ENCODE results near the gene GFOD2.

Gene GFOD2

GRCh38 chr16:67719048-67719777 lies at the start of gene GFOD2:
Gene GFOD2, minus strand, starts transcription at chr16:67719316. Its CDS starts 33,601 bp downstream, at chr16:67685715.
- peak within 1 kb of the TSS; percentile 36 for H3K27ac ChIP-seq (ENCODE audit: low read length)
- peak within 1 kb of the TSS; percentile 89 for H3K4me2 ChIP-seq (ENCODE audit: low read length)
- H3K36me3 ChIP-seq (replicated peaks; ENCODE audit: low read depth, low read length), result peaks cover 6% of the 10 kb centered on the region
- H3K27me3 ChIP-seq (ENCODE audit: low read depth, low read length), result no peaks in the 10 kb centered on the region
- H3K4me3 ChIP-seq (ENCODE audit: low read length), result peak within 1 kb of the TSS; percentile 98
- TF ChIP-seq EZH2phosphoT487 (IDR thresholded peaks at IDR 0.05; ENCODE audit: low read depth) (no peak), CTCF (IDR thresholded peaks at IDR 0.05; ENCODE audit: low read depth, low read length) (no peak)
- H2AFZ ChIP-seq (ENCODE audit: low read depth, low read length), result peak within 1 kb of the TSS; percentile 87
- no peaks in the 10 kb centered on the region for H4K20me1 ChIP-seq (ENCODE audit: insufficient read depth, low read length)
- peak within 1 kb of the TSS; percentile 92 for H3K9ac ChIP-seq (ENCODE audit: low read length)
- H3K79me2 ChIP-seq (ENCODE audit: low read length), result peaks cover 43% of the 10 kb centered on the region
- H3K4me1 ChIP-seq (ENCODE audit: low read length), result peaks cover 10% of the 10 kb centered on the region; the same call in 1 of the 2 replicates
- no peaks in the 10 kb centered on the region for H3K9me3 ChIP-seq (ENCODE audit: insufficient read depth, low read length)

- Histone ChIP-seq H3K79me2 (ENCODE audit: low read length) (no peaks in the 10 kb centered on the region), H3K4me3 (ENCODE audit: low read length) (no peak overlapping the region), H3K36me3 (replicated peaks; ENCODE audit: low read depth, low read length) (peaks cover 5% of the 10 kb centered on the region), H4K20me1 (ENCODE audit: insufficient read depth, low read length) (peaks cover 8% of the 10 kb centered on the region; the same call in 1 of the 2 replicates), H3K4me1 (ENCODE audit: low read length) (no peaks in the 10 kb centered on the region), H3K4me2 (ENCODE audit: low read length) (no peak overlapping the region), H3K9me3 (ENCODE audit: insufficient read depth, low read length) (no peaks in the 10 kb centered on the region), H3K27ac (ENCODE audit: low read length) (no peak overlapping the region), H3K9ac (ENCODE audit: low read length) (no peak overlapping the region), H2AFZ (ENCODE audit: low read depth, low read length) (no peak overlapping the region), H3K27me3 (ENCODE audit: low read depth, low read length) (no peaks in the 10 kb centered on the region)
- TF ChIP-seq EZH2phosphoT487 (IDR thresholded peaks at IDR 0.05; ENCODE audit: low read depth) (no peak), CTCF (IDR thresholded peaks at IDR 0.05; ENCODE audit: low read depth, low read length) (no peak)
Observed at GRCh38 chr16:67767953-67768352, 48.8 kb upstream of the GFOD2 start.

GRCh38 chr16:67766291-67766690 lies 47.2 kb upstream of the GFOD2 start:
- TF ChIP-seq CTCF (IDR thresholded peaks at IDR 0.05; ENCODE audit: low read depth, low read length), result no peak
- TF ChIP-seq EZH2phosphoT487 (IDR thresholded peaks at IDR 0.05; ENCODE audit: low read depth), result no peak

GRCh38 chr16:67764158-67764667 lies 45.1 kb upstream of the GFOD2 start:
- H3K27ac ChIP-seq (ENCODE audit: low read length), result no peak overlapping the region

More at GRCh38 chr16:67766291-67766690, 47.2 kb upstream of the GFOD2 start:
- H3K4me3 ChIP-seq (ENCODE audit: low read length), result no peak overlapping the region
- no peak overlapping the region for H3K4me2 ChIP-seq (ENCODE audit: low read length)
- H3K27me3 ChIP-seq (ENCODE audit: low read depth, low read length), result no peaks in the 10 kb centered on the region
- H2AFZ ChIP-seq (ENCODE audit: low read depth, low read length), result no peak overlapping the region
- H3K4me1 ChIP-seq (ENCODE audit: low read length), result no peaks in the 10 kb centered on the region
- H3K27ac ChIP-seq (ENCODE audit: low read length), result no peak overlapping the region
- no peaks in the 10 kb centered on the region for H3K79me2 ChIP-seq (ENCODE audit: low read length)
- H3K9ac ChIP-seq (ENCODE audit: low read length), result no peak overlapping the region
- no peaks in the 10 kb centered on the region for H3K9me3 ChIP-seq (ENCODE audit: insufficient read depth, low read length)
- H4K20me1 ChIP-seq (ENCODE audit: insufficient read depth, low read length), result 0 out of 2 replicates have a peak, but pooled peaks cover 4% of the 10 kb centered on the region
- no peaks in the 10 kb centered on the region for H3K36me3 ChIP-seq (replicated peaks; ENCODE audit: low read depth, low read length)

More at GRCh38 chr16:67764158-67764667, 45.1 kb upstream of the GFOD2 start:
- no peak overlapping the region for H3K4me3 ChIP-seq (ENCODE audit: low read length)
- no peaks in the 10 kb centered on the region for H3K9me3 ChIP-seq (ENCODE audit: insufficient read depth, low read length)
- no peaks in the 10 kb centered on the region for H3K4me1 ChIP-seq (ENCODE audit: low read length)
- H3K79me2 ChIP-seq (ENCODE audit: low read length), result no peaks in the 10 kb centered on the region
- H3K4me2 ChIP-seq (ENCODE audit: low read length), result no peak overlapping the region
- H3K36me3 ChIP-seq (replicated peaks; ENCODE audit: low read depth, low read length), result peaks cover 3% of the 10 kb centered on the region
- H3K9ac ChIP-seq (ENCODE audit: low read length), result no peak overlapping the region
- H2AFZ ChIP-seq (ENCODE audit: low read depth, low read length), result no peak overlapping the region
- 0 out of 2 replicates have a peak, but pooled peaks cover 9% of the 10 kb centered on the region for H4K20me1 ChIP-seq (ENCODE audit: insufficient read depth, low read length)
- H3K27me3 ChIP-seq (ENCODE audit: low read depth, low read length), result no peaks in the 10 kb centered on the region
- TF ChIP-seq EZH2phosphoT487 (IDR thresholded peaks at IDR 0.05; ENCODE audit: low read depth) (no peak), CTCF (IDR thresholded peaks at IDR 0.05; ENCODE audit: low read depth, low read length) (no peak)

Data from OCI-LY3 (cell line).